NT2/D1 (cell line): ENCODE measurements around the gene LRSAM1.

Experiments
- SUZ12 ChIP-seq: IDR thresholded peaks from 2 replicates; pipeline ENCODE4 v1.6.1; 2011; ENCODE audit not compliant: insufficient read length, insufficient read depth; ENCODE audit errors: extremely low read depth
- YY1 ChIP-seq: IDR thresholded peaks from 2 replicates; pipeline ENCODE4 v1.6.1; 2011; ENCODE audit not compliant: insufficient read length, insufficient read depth
- ZNF274 ChIP-seq: IDR thresholded peaks from 2 replicates; pipeline ENCODE4 v1.6.1; 2011; ENCODE audit warnings: mild to moderate bottlenecking, low read depth, low read length

GRCh38 chr9:127549218-127549617, 97.9 kb downstream of the LRSAM1 start:
- TF ChIP-seq ZNF274: no peak
- no peak for TF ChIP-seq SUZ12
- no peak for TF ChIP-seq YY1
